ENCODE data around the gene BRIP1. TPM values are rescaled to one million over a fixed set of nuclear protein-coding genes. Genes with fewer than 3 reads are reported as not detected.
"Not testable (repeated sequence)": the region's sequence is repeated elsewhere in the genome, so short reads cannot be mapped to it uniquely, and the experiment has no call there.

BRIP1 gene
- total RNA-seq, 4 donors from 2014 or later: 1.0 to 13.0 TPM; not detected in 2

DNA sequence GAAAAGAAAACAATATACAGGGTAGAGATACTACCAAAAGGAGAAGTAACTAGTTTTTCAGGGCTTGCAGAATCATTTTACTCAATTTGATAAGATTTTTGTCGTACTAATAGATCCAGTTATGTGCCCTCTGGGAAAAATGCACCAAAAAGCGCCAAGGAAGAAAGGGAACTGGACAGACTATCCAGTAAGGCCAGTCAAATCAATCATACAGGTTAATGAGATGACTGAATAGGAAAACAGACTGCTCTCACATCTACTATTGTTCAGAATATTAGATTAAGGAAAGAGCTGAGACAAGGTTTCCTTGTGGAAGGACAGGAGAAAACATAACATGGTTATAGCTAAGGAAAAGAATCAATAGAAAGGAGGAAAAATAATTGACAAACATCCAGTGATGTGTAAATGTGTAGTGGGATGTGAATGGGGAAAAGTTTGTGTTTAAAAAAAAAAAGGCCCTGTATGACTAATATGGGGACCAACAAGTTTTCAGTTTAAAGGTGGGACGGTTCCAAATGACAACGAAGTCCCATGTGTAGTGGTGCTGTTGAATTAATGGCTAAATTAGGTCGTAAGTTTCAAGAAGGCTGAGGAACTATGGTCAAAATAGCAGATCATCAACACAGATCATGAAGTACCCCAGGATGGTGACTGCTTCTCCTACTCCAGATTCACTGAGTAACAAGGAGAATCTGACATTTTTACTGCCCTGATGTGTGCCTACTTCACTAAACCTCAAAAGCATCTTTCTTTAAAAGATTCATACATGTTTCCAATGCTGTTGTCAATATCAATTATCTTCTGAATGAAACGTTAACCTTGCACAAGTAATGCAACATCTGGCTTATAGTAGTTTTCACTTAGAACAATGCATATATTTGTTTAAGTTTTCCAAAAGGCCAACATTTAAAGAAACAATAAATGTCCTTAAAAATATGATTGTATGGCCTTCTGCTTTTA is 40.7 kb downstream of the BRIP1 start:
- Histone ChIP-seq H3K4me3 (no peak overlapping the region), H3K36me3 (no peaks in the 10 kb centered on the region), H3K27me3 (no peaks in the 10 kb centered on the region), H3K4me1 (no peaks in the 10 kb centered on the region), H3K27ac (no peak overlapping the region), H3K9me3 (no peaks in the 10 kb centered on the region)
- intact Hi-C loops (cut with DNase I; ENCODE audit: low total_unique reads): no loop called here
- no peak for TF ChIP-seq POLR2A (IDR thresholded peaks at IDR 0.05)
- TF ChIP-seq CTCF (IDR thresholded peaks at IDR 0.05): no peak
- no peak for DNase-seq

- no peaks in the 10 kb centered on the region for H3K36me3 ChIP-seq
- H3K9me3 ChIP-seq: no peaks in the 10 kb centered on the region
- no peak for DNase-seq
- TF ChIP-seq CTCF (IDR thresholded peaks at IDR 0.05) (no peak), POLR2A (IDR thresholded peaks at IDR 0.05) (no peak)
- H3K4me1 ChIP-seq: no peaks in the 10 kb centered on the region
- no peak overlapping the region for H3K27ac ChIP-seq
- H3K4me3 ChIP-seq: no peak overlapping the region
- intact Hi-C loops (cut with DNase I; ENCODE audit: low total_unique reads): no loop called here
- H3K27me3 ChIP-seq: no peaks in the 10 kb centered on the region
Observed at GRCh38 chr17:61821655-61822054, 41.7 kb downstream of the BRIP1 start.

DNA sequence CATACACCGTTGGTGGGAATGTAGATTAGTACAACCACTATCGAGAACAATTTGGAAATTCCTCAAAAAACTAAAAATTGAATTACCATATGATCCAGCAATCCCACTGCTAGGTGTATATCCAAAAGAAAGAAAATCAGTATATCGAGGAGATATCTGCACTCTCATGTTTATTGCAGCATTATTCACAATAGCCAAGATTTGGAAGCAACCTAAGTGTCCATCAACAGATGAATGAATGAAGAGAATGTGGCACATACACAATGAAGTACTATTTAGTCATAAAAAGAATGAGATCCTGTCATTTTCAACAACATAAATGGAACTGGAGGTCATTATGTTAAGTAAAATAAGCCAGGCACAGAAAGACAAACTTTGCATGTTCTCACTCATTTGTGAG is 44.1 kb downstream of the BRIP1 start:
- H3K36me3 ChIP-seq; H3K27me3 ChIP-seq; intact Hi-C loops (cut with DNase I; ENCODE audit: low total_unique reads); H3K4me1 ChIP-seq; DNase-seq; H3K27ac ChIP-seq; H3K9me3 ChIP-seq; H3K4me3 ChIP-seq: not testable (repeated sequence)

DNA sequence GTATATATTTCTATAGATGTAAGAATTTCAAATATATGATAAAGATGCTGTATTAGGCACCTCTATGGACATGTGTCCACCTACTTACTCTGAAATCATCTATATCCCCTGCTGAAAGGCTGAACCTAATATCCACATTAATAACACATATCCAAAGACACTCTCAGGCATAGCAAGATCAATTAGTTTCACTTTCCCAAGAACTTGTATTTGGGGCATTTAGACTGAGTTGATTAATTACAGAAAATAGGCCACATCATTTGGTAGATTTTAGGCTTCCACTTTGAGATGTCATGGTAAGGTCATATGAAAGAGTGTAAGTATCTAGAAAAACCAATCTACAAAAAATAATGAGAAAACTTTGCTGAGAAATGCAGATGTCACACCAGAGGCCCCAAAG is 45.1 kb downstream of the BRIP1 start:
- Histone ChIP-seq H3K4me3 (no peak overlapping the region), H3K27me3 (no peaks in the 10 kb centered on the region), H3K36me3 (no peaks in the 10 kb centered on the region), H3K27ac (no peak overlapping the region), H3K9me3 (no peaks in the 10 kb centered on the region), H3K4me1 (no peaks in the 10 kb centered on the region)
- intact Hi-C loops (cut with DNase I; ENCODE audit: low total_unique reads): no loop called here
- no peak for DNase-seq
- TF ChIP-seq POLR2A (IDR thresholded peaks at IDR 0.05) (no peak), CTCF (IDR thresholded peaks at IDR 0.05) (no peak)

DNA sequence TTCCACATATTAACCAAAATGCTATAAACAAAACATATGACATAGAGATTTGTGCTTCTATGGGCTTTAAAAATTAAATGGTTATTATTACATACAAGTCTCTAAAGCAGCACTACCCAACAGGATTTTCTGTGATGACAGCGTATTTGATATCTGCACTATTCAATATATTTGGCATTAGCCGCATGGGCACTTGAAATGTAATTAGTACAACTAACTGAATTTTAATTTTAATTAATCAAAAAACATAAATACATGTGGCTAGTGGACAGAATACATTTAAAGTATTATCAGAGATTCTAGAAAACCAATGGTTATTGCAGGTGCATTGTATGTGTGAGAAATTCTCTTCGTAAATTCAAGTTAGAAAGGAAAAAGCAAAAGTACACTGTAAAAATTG is 45.9 kb downstream of the BRIP1 start:
- Histone ChIP-seq H3K27ac (no peak overlapping the region), H3K4me1 (no peaks in the 10 kb centered on the region), H3K9me3 (no peaks in the 10 kb centered on the region), H3K4me3 (no peak overlapping the region), H3K27me3 (no peaks in the 10 kb centered on the region), H3K36me3 (no peaks in the 10 kb centered on the region)
- TF ChIP-seq POLR2A (IDR thresholded peaks at IDR 0.05): no peak
- no peak for TF ChIP-seq CTCF (IDR thresholded peaks at IDR 0.05)
- DNase-seq: no peak
- intact Hi-C loops (cut with DNase I; ENCODE audit: low total_unique reads): no loop called here

All from uterus (tissue), 4 donors.